H1 (cell line): ENCODE data around the gene VPS13D. TPM values are rescaled to one million over a fixed set of nuclear protein-coding genes. Genes with fewer than 3 reads are reported as not detected.

Experiments
- CTCF ChIA-PET: fragments of 300-600 bp; sonication (Branson Sonifier 250); formaldehyde crosslinking; loops from one replicate; lab custom pipeline; 2021; ENCODE audit not compliant: partially characterized antibody; lab: Charles Lee
- POLR2A ChIA-PET: fragments of 300-600 bp; sonication (Branson Sonifier 250); formaldehyde crosslinking; loops from one replicate; lab custom pipeline; 2021; ENCODE audit warnings: inconsistent platforms; ENCODE audit not compliant: partially characterized antibody; lab: Charles Lee
- DNase-seq, 2 experiments: peaks; one replicate each; pipeline versions ENCODE4 v3.0.0 to v3.0.0-alpha.2; 2010 to 2022; ENCODE audit warnings: low spot score in 2 of 2, low read depth in 1 of 2, mixed read lengths in 1 of 2
- FAIRE-seq: peaks from 2 replicates; lab custom pipeline; 2011; peaks lifted over from hg19 to GRCh38; lab: Jason Lieb, UNC
- H2AFZ ChIP-seq: 2 replicates; pipeline ENCODE4 v1.8.1; 2012; ENCODE audit warnings: low read length, inconsistent platforms
- H2AK5ac ChIP-seq: 2 replicates; pipeline ENCODE4 v1.6.1; 2013; ENCODE audit warnings: low read depth, low read length
- H2BK120ac ChIP-seq: replicated peaks from 2 replicates; pipeline ENCODE3; 2013; ENCODE audit warnings: low read depth, low read length, inconsistent platforms
- H2BK12ac ChIP-seq: 2 replicates; pipeline ENCODE4 v1.6.1; 2013; ENCODE audit warnings: low read depth, low read length
- H2BK15ac ChIP-seq: 2 replicates; pipeline ENCODE4 v1.6.1; 2013; ENCODE audit warnings: low read length
- H2BK20ac ChIP-seq: 2 replicates; pipeline ENCODE4 v1.6.1; 2013; ENCODE audit warnings: low read length
- H2BK5ac ChIP-seq: 2 replicates; pipeline ENCODE4 v1.6.1; 2013; ENCODE audit warnings: low read depth, low read length
- H3K14ac ChIP-seq: 2 replicates; pipeline ENCODE4 v1.6.1; 2013; ENCODE audit warnings: inconsistent platforms; ENCODE audit not compliant: insufficient read length
- H3K18ac ChIP-seq: 2 replicates; pipeline ENCODE4 v1.6.1; 2013; ENCODE audit warnings: low read length; ENCODE audit errors: extremely low read depth
- H3K23ac ChIP-seq: 2 replicates; pipeline ENCODE4 v1.6.1; 2013; ENCODE audit warnings: inconsistent platforms; ENCODE audit not compliant: insufficient read length
- H3K23me2 ChIP-seq: 2 replicates; pipeline ENCODE4 v1.6.1; 2013; ENCODE audit warnings: low read depth, low read length
- H3K27ac ChIP-seq: 2 replicates; pipeline ENCODE4 v1.6.1; 2011; ENCODE audit warnings: low read depth, low read length, inconsistent platforms
- H3K27me3 ChIP-seq, 4 experiments: replicated peaks in 1 of 4; 1 replicate in 1 of 4; 2 replicates in 3 of 4; pipeline versions ENCODE4 v1.6.1 to v1.8.1; 2011 to 2013; ENCODE audit warnings: low read length in 3 of 4, mild to moderate bottlenecking in 3 of 4, inconsistent platforms in 2 of 4, mixed read lengths in 2 of 4, moderate library complexity in 1 of 4; ENCODE audit not compliant: control insufficient read depth in 3 of 4, insufficient read depth in 3 of 4; ENCODE audit errors: extremely low read depth in 1 of 4
- H3K36me3 ChIP-seq, 4 experiments: 2 replicates each; pipeline versions ENCODE4 v1.6.1 to v1.8.1; 2011 to 2013; ENCODE audit warnings: mild to moderate bottlenecking in 4 of 4, low read length in 3 of 4, moderate library complexity in 2 of 4, control low read depth in 1 of 4, inconsistent platforms in 1 of 4; ENCODE audit not compliant: insufficient read depth in 4 of 4, control insufficient read depth in 2 of 4
- H3K4ac ChIP-seq: replicated peaks from 2 replicates; pipeline ENCODE3; 2013; ENCODE audit warnings: low read length, low read depth, mixed read lengths, inconsistent platforms; ENCODE audit not compliant: insufficient read length
- H3K4me1 ChIP-seq, 4 experiments: replicated peaks in 1 of 4; 1 replicate in 1 of 4; 2 replicates in 3 of 4; pipeline versions ENCODE4 v1.6.1 to v1.8.1; 2011 to 2013; ENCODE audit warnings: low read length in 3 of 4, inconsistent platforms in 2 of 4, mixed read lengths in 1 of 4; ENCODE audit not compliant: insufficient read depth in 4 of 4, control insufficient read depth in 3 of 4
- H3K4me2 ChIP-seq, 2 experiments: 2 replicates each; pipeline versions ENCODE4 v1.6.1 to v1.8.1; 2011 to 2013; ENCODE audit warnings: low read depth in 2 of 2, low read length in 2 of 2, control low read depth in 1 of 2, inconsistent platforms in 1 of 2, mild to moderate bottlenecking in 1 of 2; ENCODE audit not compliant: insufficient read depth in 1 of 2
- H3K4me3 ChIP-seq, 4 experiments: fragments of 200-600, 300-600 bp in 1 of 4; sonication (generic), shearing (Covaris generic), sonication (Bioruptor Twin) in 1 of 4; 2 replicates each; pipeline versions ENCODE4 v1.5.1 to v1.8.1; 2011 to 2016; ENCODE audit warnings: low read length in 4 of 4, low read depth in 3 of 4, control low read depth in 2 of 4, inconsistent platforms in 2 of 4, mild to moderate bottlenecking in 2 of 4, mixed read lengths in 1 of 4, moderate library complexity in 1 of 4; ENCODE audit not compliant: insufficient read depth in 2 of 4; ENCODE audit errors: extremely low read depth in 1 of 4
- H3K56ac ChIP-seq: replicated peaks from 2 replicates; pipeline ENCODE3; 2013; ENCODE audit warnings: low read depth, mild to moderate bottlenecking, mixed read lengths, low read length, inconsistent platforms; ENCODE audit not compliant: insufficient read length
- H3K79me1 ChIP-seq: 2 replicates; pipeline ENCODE4 v1.6.1; 2013; ENCODE audit warnings: low read depth, low read length, control low read depth
- H3K79me2 ChIP-seq, 2 experiments: 2 replicates each; pipeline versions ENCODE4 v1.6.1 to v1.8.1; 2012 to 2013; ENCODE audit warnings: low read length in 2 of 2, mild to moderate bottlenecking in 2 of 2, inconsistent platforms in 1 of 2; ENCODE audit not compliant: insufficient read depth in 2 of 2, control insufficient read depth in 1 of 2
- H3K9ac ChIP-seq, 4 experiments: replicated peaks in 1 of 4; 1 replicate in 1 of 4; 2 replicates in 3 of 4; pipeline versions ENCODE4 v1.6.1 to v1.8.1; 2011 to 2013; ENCODE audit warnings: low read depth in 3 of 4, low read length in 3 of 4, control low read depth in 2 of 4, mild to moderate bottlenecking in 2 of 4, moderate library complexity in 2 of 4, inconsistent platforms in 1 of 4; ENCODE audit errors: extremely low read depth in 1 of 4
- H3K9me3 ChIP-seq, 2 experiments: 2 replicates each; pipeline versions ENCODE4 v1.6.1 to v1.8.1; 2012 to 2013; ENCODE audit warnings: mild to moderate bottlenecking in 2 of 2, moderate library complexity in 2 of 2, control low read depth in 1 of 2, inconsistent platforms in 1 of 2, low read depth in 1 of 2, low read length in 1 of 2, mixed read lengths in 1 of 2; ENCODE audit not compliant: insufficient read depth in 2 of 2
- H4K20me1 ChIP-seq, 2 experiments: replicated peaks in 1 of 2; 2 replicates each; pipeline versions ENCODE3 to v1.8.1; 2011 to 2013; ENCODE audit warnings: inconsistent platforms in 2 of 2, low read length in 2 of 2, mild to moderate bottlenecking in 1 of 2; ENCODE audit not compliant: insufficient read depth in 2 of 2, control insufficient read depth in 1 of 2
- H4K5ac ChIP-seq: 2 replicates; pipeline ENCODE4 v1.6.1; 2013; ENCODE audit warnings: low read length, low read depth, mixed read lengths, inconsistent platforms; ENCODE audit not compliant: insufficient read length
- H4K8ac ChIP-seq: 2 replicates; pipeline ENCODE4 v1.8.0; 2013; ENCODE audit warnings: mild to moderate bottlenecking, moderate library complexity, low read length, inconsistent platforms; ENCODE audit not compliant: insufficient read depth; ENCODE audit errors: extremely low read depth
- H4K91ac ChIP-seq: replicated peaks from 2 replicates; pipeline ENCODE3; 2013; ENCODE audit warnings: low read length, mixed read lengths, inconsistent platforms; ENCODE audit not compliant: insufficient read length
- EP300 ChIP-seq, 2 experiments: IDR thresholded peaks; 1 replicate in 1 of 2; 2 replicates in 1 of 2; pipeline ENCODE4 v1.6.1; 2011 to 2012; ENCODE audit warnings: low read depth in 2 of 2, low read length in 2 of 2, mild to moderate bottlenecking in 2 of 2, borderline replicate concordance in 1 of 2, inconsistent platforms in 1 of 2, moderate library complexity in 1 of 2
- EZH2 ChIP-seq: fragments of 200-600 bp; sonication (generic); IDR thresholded peaks from 2 replicates; pipeline ENCODE4 v1.7.1; 2012; ENCODE audit warnings: low read depth, mild to moderate bottlenecking, moderate library complexity, low read length, inconsistent platforms; ENCODE audit not compliant: severe bottlenecking
- JUN ChIP-seq: IDR thresholded peaks from 2 replicates; pipeline ENCODE4 v1.6.1; 2011; ENCODE audit warnings: low read depth, mild to moderate bottlenecking, improper control_type of control experiment, low read length
- JUND ChIP-seq: IDR thresholded peaks from 2 replicates; pipeline ENCODE4 v1.6.1; 2011; ENCODE audit warnings: mild to moderate bottlenecking, improper control_type of control experiment, low read length
- KDM1A ChIP-seq: fragments of 200-600, 300-600 bp; sonication (generic); IDR thresholded peaks from 2 replicates; pipeline ENCODE4 v1.7.1; 2016; ENCODE audit warnings: mild to moderate bottlenecking, low read length, borderline replicate concordance
- KDM4A ChIP-seq: IDR thresholded peaks from one replicate; pipeline ENCODE4 v1.7.1; 2012; ENCODE audit warnings: low read depth, mild to moderate bottlenecking, moderate library complexity, low read length, inconsistent platforms; ENCODE audit not compliant: severe bottlenecking
- RBBP5 ChIP-seq: IDR thresholded peaks from 2 replicates; pipeline ENCODE4 v1.7.1; 2012; ENCODE audit warnings: low read depth, mild to moderate bottlenecking, inconsistent platforms, low read length, moderate library complexity, borderline replicate concordance
- RXRA ChIP-seq: IDR thresholded peaks from 2 replicates; pipeline ENCODE4 v1.6.1; 2011; ENCODE audit warnings: low read depth, mild to moderate bottlenecking, low read length, moderate library complexity; ENCODE audit not compliant: insufficient read depth
- SP1 ChIP-seq: IDR thresholded peaks from 2 replicates; pipeline ENCODE4 v1.6.1; 2011; ENCODE audit warnings: low read depth, low read length
- SRF ChIP-seq: IDR thresholded peaks from 2 replicates; pipeline ENCODE4 v1.6.1; 2011; ENCODE audit warnings: mild to moderate bottlenecking, low read depth, low read length, moderate library complexity
- TBP ChIP-seq: IDR thresholded peaks from 2 replicates; pipeline ENCODE4 v1.6.1; 2011; ENCODE audit warnings: low read depth, low read length, improper control_type of control experiment
- TCF12 ChIP-seq: IDR thresholded peaks from 2 replicates; pipeline ENCODE4 v1.6.1; 2011; ENCODE audit warnings: low read depth, mild to moderate bottlenecking, low read length
- WGBS, 2 experiments: shearing (Covaris generic) in 1 of 2; methylation state at CpG; one replicate each; pipeline versions ENCODE4 v1.1.6 to v1.1.7; 2013 to 2015; ENCODE audit warnings: low lambda C conversion rate in 2 of 2, mixed read lengths in 2 of 2, inconsistent platforms in 1 of 2, low coverage in 1 of 2, missing lambda C conversion rate in 1 of 2; ENCODE audit not compliant: insufficient replicate concordance in 2 of 2, insufficient coverage in 1 of 2, insufficient read length in 1 of 2; ENCODE audit errors: extremely low coverage in 1 of 2, missing lambda C conversion rate in 1 of 2; 5-methylcytosine and 5-hydroxymethylcytosine counted together
- polyA plus RNA-seq, 7 experiments: library from polyadenylated mRNA; depleted of rRNA in 3 of 7; stranded (reverse) in 5 of 7; unstranded in 2 of 7; fragments of >200 nt in 5 of 7; fragments of 200-250 nt in 2 of 7; gene quantifications; 1 replicate in 5 of 7; 2 replicates in 1 of 7; 4 replicates in 1 of 7; pipeline versions ENCODE4 v1.2.1 to v1.2.3, GENCODE V29; 2011 to 2013; ENCODE audit warnings: missing spikeins in 2 of 7, mixed read lengths in 2 of 7
- total RNA-seq: library from RNA; stranded (reverse); fragmentation: NEBNext Ultra II Directional; extraction: Animal tissue kit (Norgen Biotek cat#: 25700); gene quantifications from 2 replicates; pipeline ENCODE4 v1.2.1, GENCODE V29; 2021
- TF ChIP-seq, protein P1 (sequence below): IDR thresholded peaks from 2 replicates; pipeline ENCODE4 v1.6.1; 2011; ENCODE audit warnings: low read depth, mild to moderate bottlenecking, low read length; ENCODE audit not compliant: insufficient read depth

The VPS13D gene
- total and polyA plus RNA-seq, 2 of the 8 experiments (the other 6 are each of a cell fraction or from before 2014, with no cell fraction given), result 10.9 to 31.2 TPM

DNA sequence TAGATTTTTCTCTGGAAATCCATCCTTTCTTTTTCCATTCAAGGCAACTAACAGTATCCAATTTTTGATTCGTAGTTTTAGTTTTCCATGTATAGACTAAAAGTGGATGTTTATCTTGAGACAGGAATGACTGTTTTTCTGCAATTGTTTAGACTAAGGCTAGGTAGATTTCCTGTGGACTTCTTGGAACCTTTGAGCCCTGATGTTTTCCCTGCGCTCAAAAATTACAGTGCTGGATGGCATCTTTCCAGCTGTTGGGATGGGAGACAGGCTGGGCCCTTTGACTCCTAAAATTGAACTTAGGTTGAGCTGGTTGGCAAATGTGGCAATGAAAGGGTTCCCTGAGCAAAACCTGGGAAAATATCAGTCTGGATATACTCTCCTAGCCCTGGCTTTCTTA, 207.8 kb downstream of the VPS13D start:
- H3K27ac ChIP-seq, result no peak overlapping the region
- no peak overlapping the region for H3K4me2 ChIP-seq
- no peak overlapping the region for H3K4me3 ChIP-seq
- no peak overlapping the region for H4K8ac ChIP-seq
- H3K79me2 ChIP-seq, result no peaks in the 10 kb centered on the region
- no peaks in the 10 kb centered on the region for H3K27me3 ChIP-seq
- H3K36me3 ChIP-seq, result peaks cover 0 to 4% (median 0%) of the 10 kb centered on the region in 4 experiments; a peak in 1 of 8 replicates
- no peak overlapping the region for H4K91ac ChIP-seq
- H3K23ac ChIP-seq, result no peak overlapping the region
- H3K9ac ChIP-seq, result no peak overlapping the region
- CTCF ChIA-PET, result interaction anchor here (1.0 kb wide), 3 partner anchors 30 to 220 kb away, joined by 3 read pairs; no protein-coding TSS in a partner anchor
- H2AFZ ChIP-seq, result no peak overlapping the region
- WGBS, 2 experiments, result 92% methylated on average over 2 of the region's 2 CpGs; no CpG with 5 or more reads in 1 of the 2 experiments
- peaks cover 3 to 5% (median 3%) of the 10 kb centered on the region in 4 experiments; a peak in 4 of 7 replicates for H3K4me1 ChIP-seq
- H4K5ac ChIP-seq, result no peak overlapping the region
- no peaks in the 10 kb centered on the region for H3K79me1 ChIP-seq
- H4K20me1 ChIP-seq, result no peaks in the 10 kb centered on the region
- FAIRE-seq (no peak), DNase-seq (no peak)
- no peak overlapping the region for H2BK15ac ChIP-seq
- H2AK5ac ChIP-seq, result no peak overlapping the region
- no peak overlapping the region for H3K56ac ChIP-seq
- no peak overlapping the region for H3K18ac ChIP-seq
- no peak overlapping the region for H2BK120ac ChIP-seq
- H3K23me2 ChIP-seq, result no peaks in the 10 kb centered on the region
- H2BK12ac ChIP-seq, result no peak overlapping the region
- H2BK5ac ChIP-seq, result no peak overlapping the region
- POLR2A ChIA-PET, result no interaction called here
- no peak overlapping the region for H2BK20ac ChIP-seq
- no peaks in the 10 kb centered on the region for H3K9me3 ChIP-seq
- no peak overlapping the region for H3K4ac ChIP-seq
- H3K14ac ChIP-seq, result no peak overlapping the region
- TF ChIP-seq RXRA (no peak), TCF12 (no peak), SP1 (no peak), JUN (no peak), KDM4A (no peak), TBP (no peak), EZH2 (no peak), RBBP5 (no peak), SRF (no peak), EP300 (IDR thresholded peaks at IDR 0.05; ENCODE audit: borderline replicate concordance in 1 of 2, low read depth in 2 of 2, low read length in 2 of 2) (no peak), KDM1A (no peak), JUND (no peak)
- TF ChIP-seq, protein P1, sequence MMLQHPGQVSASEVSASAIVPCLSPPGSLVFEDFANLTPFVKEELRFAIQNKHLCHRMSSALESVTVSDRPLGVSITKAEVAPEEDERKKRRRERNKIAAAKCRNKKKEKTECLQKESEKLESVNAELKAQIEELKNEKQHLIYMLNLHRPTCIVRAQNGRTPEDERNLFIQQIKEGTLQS, result no peak
